Progenitor cell of endocrine pancreas (in vitro differentiated cells): ENCODE data around the gene ZNF326. TPM values are rescaled to one million over a fixed set of nuclear protein-coding genes. Genes with fewer than 3 reads are reported as not detected.

Experiments used
- DNase-seq: peaks from one replicate; pipeline ENCODE4 v3.0.0; 2021; ENCODE audit warnings: low spot score; ENCODE audit not compliant: unreplicated experiment
- H3K27ac Mint-ChIP-seq: 2 replicates; pipeline ENCODE4 v1.8.0; 2021; ENCODE audit warnings: mild to moderate bottlenecking, moderate library complexity, mixed read lengths
- H3K27me3 Mint-ChIP-seq: 2 replicates; pipeline ENCODE4 v1.8.0; 2021; ENCODE audit warnings: mixed read lengths
- H3K36me3 Mint-ChIP-seq: 2 replicates; pipeline ENCODE4 v1.8.0; 2022; ENCODE audit warnings: mixed read lengths; ENCODE audit not compliant: insufficient read depth
- H3K4me1 Mint-ChIP-seq: 2 replicates; pipeline ENCODE4 v1.8.0; 2021; ENCODE audit warnings: low read depth, mixed read lengths
- H3K4me3 Mint-ChIP-seq: 2 replicates; pipeline ENCODE4 v1.8.0; 2021; ENCODE audit warnings: low read depth, mild to moderate bottlenecking, moderate library complexity, mixed read lengths
- H3K9me3 Mint-ChIP-seq: 2 replicates; pipeline ENCODE4 v1.8.0; 2021; ENCODE audit warnings: low read depth, mixed read lengths
- CTCF ChIP-seq: fragments of 200-600 bp; sonication (generic); IDR thresholded peaks from one replicate; pipeline ENCODE4 v1.5.0; 2021; ENCODE audit warnings: antibody characterized with exemption, mild to moderate bottlenecking; ENCODE audit not compliant: unreplicated experiment
- total RNA-seq: library from RNA; stranded (reverse); gene quantifications from 2 replicates; pipeline ENCODE4 v1.2.1, GENCODE V29; 2021

ZNF326 gene
- total RNA-seq, 1 donor from 2014 or later: 70.9 TPM

- peak overlapping the region; percentile 29 for H3K27ac Mint-ChIP-seq
- DNase-seq: no peak
Observed at GRCh38 chr1:89953929-89954328, 41.0 kb upstream of the ZNF326 start.

DNA sequence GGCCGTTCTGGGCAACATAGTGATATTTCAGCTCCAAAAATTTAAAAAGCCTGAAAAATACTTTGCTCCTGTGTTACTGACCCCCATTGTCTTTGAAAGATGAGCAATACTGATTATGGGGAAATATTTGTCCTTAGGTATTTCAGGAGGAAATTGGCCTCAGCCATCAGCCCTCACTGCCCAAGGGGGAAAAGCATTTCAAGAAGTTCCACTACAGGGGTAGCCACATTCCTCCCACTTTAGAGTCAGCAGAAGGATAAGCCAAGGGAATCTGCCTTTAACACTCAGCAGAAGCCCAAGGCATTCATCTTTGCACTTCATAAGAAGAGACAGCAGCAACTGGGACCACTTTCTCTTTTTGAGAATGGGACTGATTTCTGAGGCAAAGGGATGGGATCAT is 40.5 kb upstream of the ZNF326 start:
- H3K27ac Mint-ChIP-seq: no peak overlapping the region
- H3K9me3 Mint-ChIP-seq: peaks cover 2% of the 10 kb centered on the region
- TF ChIP-seq CTCF: no peak
- no peaks in the 10 kb centered on the region for H3K27me3 Mint-ChIP-seq
- H3K4me3 Mint-ChIP-seq: no peak overlapping the region
- H3K36me3 Mint-ChIP-seq: no peaks in the 10 kb centered on the region
- H3K4me1 Mint-ChIP-seq: peaks cover 23% of the 10 kb centered on the region
- DNase-seq: no peak

More at GRCh38 chr1:89953929-89954328, 41.0 kb upstream of the ZNF326 start:
- Mint-ChIP-seq H3K9me3 (no peaks in the 10 kb centered on the region), H3K27me3 (no peaks in the 10 kb centered on the region), H3K4me1 (peaks cover 24% of the 10 kb centered on the region), H3K4me3 (no peak overlapping the region), H3K36me3 (no peaks in the 10 kb centered on the region)
- no peak for TF ChIP-seq CTCF

DNA sequence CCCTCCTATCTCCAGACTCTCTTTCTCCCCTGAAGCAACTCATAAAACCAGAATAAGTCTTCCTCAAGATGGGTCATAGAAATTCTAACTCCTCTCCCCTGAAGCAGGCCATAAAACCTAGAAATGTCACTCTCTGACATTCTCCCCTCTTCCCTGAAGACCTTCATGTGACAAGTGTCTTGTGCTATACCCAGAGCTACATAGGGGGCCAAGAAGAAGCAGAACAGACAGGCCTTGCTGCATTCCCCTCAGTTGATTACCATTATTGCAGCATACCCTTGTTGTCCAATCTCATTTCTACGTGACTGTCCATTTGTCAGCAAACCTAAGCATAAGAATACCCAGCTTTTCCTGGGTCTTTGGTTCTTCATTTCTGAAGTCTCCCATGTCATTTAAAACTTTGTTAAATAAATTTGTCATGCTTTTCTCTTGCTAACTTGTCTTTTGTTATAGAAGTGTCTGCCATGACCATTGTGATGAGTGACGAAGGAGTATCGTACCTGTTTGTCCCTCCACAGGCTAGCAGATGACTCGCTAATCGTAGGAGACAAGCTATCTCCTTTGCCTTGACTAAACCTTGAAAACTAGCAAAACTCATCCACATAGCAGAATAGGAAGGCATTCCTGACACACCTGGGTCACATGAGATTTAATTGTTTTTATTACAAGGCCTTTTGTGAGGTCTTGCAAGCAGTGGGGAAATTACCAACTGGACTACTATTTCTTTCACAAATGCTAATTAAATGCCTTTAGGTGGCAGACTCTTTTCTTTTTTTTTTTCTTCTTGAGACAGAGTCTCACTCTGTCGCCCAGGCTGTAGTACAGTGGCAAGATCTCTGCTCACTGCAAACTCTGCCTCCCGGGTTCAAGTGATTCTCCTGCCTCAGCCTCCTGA is 39.4 kb upstream of the ZNF326 start:
- Mint-ChIP-seq H3K9me3 (peaks cover 8% of the 10 kb centered on the region), H3K36me3 (no peaks in the 10 kb centered on the region), H3K27me3 (no peaks in the 10 kb centered on the region), H3K4me3 (no peak overlapping the region), H3K27ac (no peak overlapping the region), H3K4me1 (peaks cover 13% of the 10 kb centered on the region)
- no peak for TF ChIP-seq CTCF
- DNase-seq: no peak

- no peak for TF ChIP-seq CTCF
- no peak for DNase-seq
- no peaks in the 10 kb centered on the region for H3K27me3 Mint-ChIP-seq
- no peaks in the 10 kb centered on the region for H3K36me3 Mint-ChIP-seq
- H3K27ac Mint-ChIP-seq: no peak overlapping the region
- H3K4me3 Mint-ChIP-seq: no peak overlapping the region
- H3K9me3 Mint-ChIP-seq: peaks cover 8% of the 10 kb centered on the region
- peaks cover 13% of the 10 kb centered on the region for H3K4me1 Mint-ChIP-seq
Observed at GRCh38 chr1:89957107-89957506, 37.8 kb upstream of the ZNF326 start.

- Mint-ChIP-seq H3K27me3 (no peaks in the 10 kb centered on the region), H3K4me3 (no peak overlapping the region), H3K4me1 (peaks cover 10% of the 10 kb centered on the region), H3K27ac (no peak overlapping the region), H3K9me3 (peaks cover 8% of the 10 kb centered on the region), H3K36me3 (no peaks in the 10 kb centered on the region)
- no peak for DNase-seq
- no peak for TF ChIP-seq CTCF
Observed at GRCh38 chr1:89958851-89959654, 35.9 kb upstream of the ZNF326 start.
